VCaP (cell line): ENCODE results near the gene MKKS.

ENCODE experiments used
- H3K27ac ChIP-seq: fragments of 450-650 bp; 2 replicates; pipeline ENCODE4 v1.5.1; 2017
- CTCF ChIP-seq: fragments of 450-650 bp; conservative IDR thresholded peaks from 2 replicates; pipeline ENCODE4 v1.5.1; 2017; ENCODE audit warnings: mild to moderate bottlenecking, moderate library complexity

MKKS gene

GRCh38 chr20:10474606-10475184 is 40.7 kb upstream of the MKKS start:
- no peak overlapping the region for H3K27ac ChIP-seq
- no peak for TF ChIP-seq CTCF

GRCh38 chr20:10472871-10473270 is 38.8 kb upstream of the MKKS start:
- TF ChIP-seq CTCF, result no peak

GRCh38 chr20:10470276-10470675 is 36.3 kb upstream of the MKKS start:
- TF ChIP-seq CTCF, result no peak
- peak overlapping the region; percentile 39 for H3K27ac ChIP-seq

More at GRCh38 chr20:10472871-10473270, 38.8 kb upstream of the MKKS start:
- no peak overlapping the region for H3K27ac ChIP-seq

- TF ChIP-seq CTCF, result peak; percentile 90
- H3K27ac ChIP-seq, result peak overlapping the region; percentile 39
Observed at GRCh38 chr20:10469599-10469998, 35.6 kb upstream of the MKKS start.

GRCh38 chr20:10469056-10469455 is 35.0 kb upstream of the MKKS start:
- no peak overlapping the region for H3K27ac ChIP-seq
- no peak for TF ChIP-seq CTCF

- no peak overlapping the region for H3K27ac ChIP-seq
- no peak for TF ChIP-seq CTCF
Observed at GRCh38 chr20:10468340-10468845, 34.4 kb upstream of the MKKS start.

- H3K27ac ChIP-seq, result no peak overlapping the region
Observed at GRCh38 chr20:10467681-10468339, 33.8 kb upstream of the MKKS start.

More at GRCh38 chr20:10467681-10468339, 33.8 kb upstream of the MKKS start:
- no peak for TF ChIP-seq CTCF
